K562 (cell line): ENCODE measurements around the gene BORCS5. TPM values are rescaled to one million over a fixed set of nuclear protein-coding genes. Genes with fewer than 3 reads are reported as not detected.

Experiments
- ARID1B ChIP-seq: fragments of 450-650 bp; IDR thresholded peaks from 2 replicates; pipeline ENCODE4 v1.6.1; 2016; ENCODE audit warnings: antibody characterized with exemption, mild to moderate bottlenecking, inconsistent platforms
- CBFA2T2 ChIP-seq: fragments of 450-650 bp; conservative IDR thresholded peaks from 2 replicates; pipeline ENCODE4 v1.6.1; 2017; ENCODE audit warnings: mild to moderate bottlenecking
- CEBPB ChIP-seq: fragments of 450-650 bp; IDR thresholded peaks from 2 replicates; pipeline ENCODE4 v1.6.1; 2016; ENCODE audit warnings: missing genetic modification characterization, missing compliant biosample characterization
- DPF2 ChIP-seq: fragments of 450-650 bp; IDR thresholded peaks from 2 replicates; pipeline ENCODE4 v1.6.1; 2016
- FOSL1 ChIP-seq: fragments of 200-800 bp; sonication (Bioruptor generic); conservative IDR thresholded peaks from 2 replicates; pipeline ENCODE4 v1.6.1; 2016; ENCODE audit warnings: missing genetic modification characterization, missing compliant biosample characterization
- HMG20B ChIP-seq: fragments of 250-450 bp; sonication (Bioruptor Pico); IDR thresholded peaks from 2 replicates; pipeline ENCODE4 v1.5.0; 2021; ENCODE audit warnings: mild to moderate bottlenecking
- HMGXB4 ChIP-seq: sonication (generic); formaldehyde crosslinking; IDR thresholded peaks from 2 replicates; pipeline ENCODE4 v1.8.1; 2023; ENCODE audit warnings: mild to moderate bottlenecking, missing genetic modification reagents
- KAT2B ChIP-seq: IDR thresholded peaks from one replicate; pipeline ENCODE4 v1.6.1; 2012; ENCODE audit warnings: low read depth, mild to moderate bottlenecking, control low read depth, inconsistent platforms, low read length, moderate library complexity
- KLF10 ChIP-seq: fragments of 250-450 bp; sonication (Bioruptor Pico); IDR thresholded peaks from 2 replicates; pipeline ENCODE4 v1.6.1; 2021; ENCODE audit warnings: matching md5 sums
- KLF16 ChIP-seq: IDR thresholded peaks from 2 replicates; pipeline ENCODE4 v1.6.1; 2016; ENCODE audit warnings: antibody characterized with exemption
- LEF1 ChIP-seq: fragments of 450-650 bp; IDR thresholded peaks from 2 replicates; pipeline ENCODE4 v1.6.1; 2016; ENCODE audit warnings: mild to moderate bottlenecking
- MAFG ChIP-seq: fragments of 450-650 bp; conservative IDR thresholded peaks from 2 replicates; pipeline ENCODE4 v1.6.1; 2016; ENCODE audit warnings: missing genetic modification characterization, missing compliant biosample characterization
- RBM22 ChIP-seq: fragments of 200-400 bp; formaldehyde crosslinking; IDR thresholded peaks from 2 replicates; pipeline ENCODE4 v1.6.1; 2018; ENCODE audit warnings: low read length, low read depth; ENCODE audit not compliant: poor library complexity, severe bottlenecking
- RHOXF2B ChIP-seq: fragments of 250-450 bp; sonication (Bioruptor Pico); conservative IDR thresholded peaks from 2 replicates; pipeline ENCODE4 v1.5.1; 2021
- SMARCA4 ChIP-seq: fragments of 450-650 bp; IDR thresholded peaks from 2 replicates; pipeline ENCODE4 v1.6.1; 2016
- TFE3 ChIP-seq: fragments of 450-650 bp; formaldehyde crosslinking; IDR thresholded peaks from 2 replicates; pipeline ENCODE4 v1.4.0; 2020; ENCODE audit warnings: mild to moderate bottlenecking, mixed read lengths
- THAP7 ChIP-seq: fragments of 250-450 bp; sonication (Bioruptor Pico); IDR thresholded peaks from 2 replicates; pipeline ENCODE4 v1.5.0; 2021
- ZNF3 ChIP-seq: fragments of 250-450 bp; sonication (Bioruptor Pico); IDR thresholded peaks from 2 replicates; pipeline ENCODE4 v1.5.0; 2021; ENCODE audit warnings: mild to moderate bottlenecking, moderate library complexity
- ZNF324 ChIP-seq: fragments of 250-450 bp; sonication (Bioruptor Pico); IDR thresholded peaks from 2 replicates; pipeline ENCODE4 v1.4.0; 2020; ENCODE audit warnings: mild to moderate bottlenecking
- ZNF780A ChIP-seq: fragments of 250-450 bp; sonication (Bioruptor Pico); IDR thresholded peaks from 2 replicates; pipeline ENCODE4 v1.5.0; 2021; ENCODE audit warnings: mild to moderate bottlenecking
- polyA plus RNA-seq, 8 experiments: library from polyadenylated mRNA; depleted of rRNA in 4 of 8; stranded (reverse) in 5 of 8; unstranded in 3 of 8; fragments of >200 nt; fragmentation: Nextera tagmentation in 2 of 8; fragmentation: Illumina TruSeq in 1 of 8; extraction: Ambion mirVana in 2 of 8; extraction: Trizol in 1 of 8; gene quantifications; 2 replicates each; pipeline versions ENCODE4 v1.2.1 to v1.2.3, GENCODE V29; 2011 to 2014; ENCODE audit warnings: inconsistent platforms in 1 of 8, missing spikeins in 1 of 8
- total RNA-seq, 7 experiments: library from RNA; depleted of rRNA in 6 of 7; stranded (reverse); fragments of >200 nt in 6 of 7; fragmentation: Illumina TruSeq in 2 of 7; extraction: Trizol in 2 of 7; gene quantifications; 2 replicates each; pipeline versions ENCODE4 v1.2.1 to v1.2.3, GENCODE V29; 2011 to 2021; ENCODE audit warnings: low replicate concordance in 1 of 7
- TF ChIP-seq, protein P1 (sequence below), 2 experiments: fragments of 450-650 bp in 1 of 2; sonication (generic) in 1 of 2; formaldehyde crosslinking in 1 of 2; IDR thresholded peaks in 1 of 2; conservative IDR thresholded peaks in 1 of 2; 2 replicates each; pipeline versions ENCODE4 v1.6.1 to v1.8.1; 2016 to 2023; ENCODE audit warnings: mild to moderate bottlenecking in 2 of 2, moderate library complexity in 2 of 2, inconsistent platforms in 1 of 2, missing genetic modification reagents in 1 of 2
- TF ChIP-seq, protein P2 (sequence below): fragments of 450-650 bp; IDR thresholded peaks from 2 replicates; pipeline ENCODE4 v1.6.1; 2016; ENCODE audit warnings: borderline replicate concordance
- TF ChIP-seq, protein P3 (sequence below): fragments of 450-650 bp; formaldehyde crosslinking; IDR thresholded peaks from 2 replicates; pipeline ENCODE4 v1.4.0; 2022; ENCODE audit warnings: missing genetic modification characterization

The BORCS5 gene
- total and polyA plus RNA-seq, 9 of the 15 experiments (the other 6 are each of a cell fraction or from before 2014, with no cell fraction given) = 0.31 to 12.4 (median 6.6) TPM

- TF ChIP-seq THAP7 (CRISPR knock-in tag) (no peak), ZNF324 (CRISPR knock-in tag) (no peak), ARID1B (peak; percentile 87), CEBPB (tag) (peak; percentile 89), DPF2 (peak; percentile 81), FOSL1 (tag) (peak; percentile 56), KAT2B (no peak), LEF1 (no peak), CBFA2T2 (peak; percentile 70), RHOXF2B (CRISPR knock-in tag) (no peak), HMGXB4 (CRISPR knock-in tag) (no peak), KLF16 (0 out of 2 replicates have a peak, but pooled peaks have one; percentile 33), RBM22 (no peak), ZNF3 (CRISPR knock-in tag) (no peak), SMARCA4 (peak; percentile 79), MAFG (tag) (peak; percentile 62), KLF10 (no peak), HMG20B (CRISPR knock-in tag) (no peak), TFE3 (CRISPR knock-in tag) (no peak), ZNF780A (CRISPR knock-in tag) (no peak)
- TF ChIP-seq, protein P1, sequence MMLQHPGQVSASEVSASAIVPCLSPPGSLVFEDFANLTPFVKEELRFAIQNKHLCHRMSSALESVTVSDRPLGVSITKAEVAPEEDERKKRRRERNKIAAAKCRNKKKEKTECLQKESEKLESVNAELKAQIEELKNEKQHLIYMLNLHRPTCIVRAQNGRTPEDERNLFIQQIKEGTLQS (IDR thresholded peaks at IDR 0.05) = peak; percentile 32; the same call in 1 of the 2 replicates
- TF ChIP-seq, protein P1 (CRISPR knock-in tag; conservative IDR thresholded peaks at IDR 0.05) = no peak
- TF ChIP-seq, protein P2, sequence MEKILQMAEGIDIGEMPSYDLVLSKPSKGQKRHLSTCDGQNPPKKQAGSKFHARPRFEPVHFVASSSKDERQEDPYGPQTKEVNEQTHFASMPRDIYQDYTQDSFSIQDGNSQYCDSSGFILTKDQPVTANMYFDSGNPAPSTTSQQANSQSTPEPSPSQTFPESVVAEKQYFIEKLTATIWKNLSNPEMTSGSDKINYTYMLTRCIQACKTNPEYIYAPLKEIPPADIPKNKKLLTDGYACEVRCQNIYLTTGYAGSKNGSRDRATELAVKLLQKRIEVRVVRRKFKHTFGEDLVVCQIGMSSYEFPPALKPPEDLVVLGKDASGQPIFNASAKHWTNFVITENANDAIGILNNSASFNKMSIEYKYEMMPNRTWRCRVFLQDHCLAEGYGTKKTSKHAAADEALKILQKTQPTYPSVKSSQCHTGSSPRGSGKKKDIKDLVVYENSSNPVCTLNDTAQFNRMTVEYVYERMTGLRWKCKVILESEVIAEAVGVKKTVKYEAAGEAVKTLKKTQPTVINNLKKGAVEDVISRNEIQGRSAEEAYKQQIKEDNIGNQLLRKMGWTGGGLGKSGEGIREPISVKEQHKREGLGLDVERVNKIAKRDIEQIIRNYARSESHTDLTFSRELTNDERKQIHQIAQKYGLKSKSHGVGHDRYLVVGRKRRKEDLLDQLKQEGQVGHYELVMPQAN = no peak
- TF ChIP-seq, protein P3, sequence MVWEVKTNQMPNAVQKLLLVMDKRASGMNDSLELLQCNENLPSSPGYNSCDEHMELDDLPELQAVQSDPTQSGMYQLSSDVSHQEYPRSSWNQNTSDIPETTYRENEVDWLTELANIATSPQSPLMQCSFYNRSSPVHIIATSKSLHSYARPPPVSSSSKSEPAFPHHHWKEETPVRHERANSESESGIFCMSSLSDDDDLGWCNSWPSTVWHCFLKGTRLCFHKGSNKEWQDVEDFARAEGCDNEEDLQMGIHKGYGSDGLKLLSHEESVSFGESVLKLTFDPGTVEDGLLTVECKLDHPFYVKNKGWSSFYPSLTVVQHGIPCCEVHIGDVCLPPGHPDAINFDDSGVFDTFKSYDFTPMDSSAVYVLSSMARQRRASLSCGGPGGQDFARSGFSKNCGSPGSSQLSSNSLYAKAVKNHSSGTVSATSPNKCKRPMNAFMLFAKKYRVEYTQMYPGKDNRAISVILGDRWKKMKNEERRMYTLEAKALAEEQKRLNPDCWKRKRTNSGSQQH (CRISPR knock-in tag) = no peak
Observed at GRCh38 chr12:12392413-12392812, 35.5 kb downstream of the BORCS5 start (continued).
